Measurements from ENCODE around the gene NFX1.

GRCh38 chr9:33318781-33319180, 28.5 kb downstream of the NFX1 start:
- no peak for TF ChIP-seq CTCF (IDR thresholded peaks at IDR 0.05; ENCODE audit: poor library complexity)
- no peak for TF ChIP-seq EZH2 (IDR thresholded peaks at IDR 0.05; ENCODE audit: borderline replicate concordance)
- no peak for TF ChIP-seq EZH2phosphoT487 (IDR thresholded peaks at IDR 0.05; ENCODE audit: low read depth, severe bottlenecking, unreplicated experiment)

Measured in hepatocyte (in vitro differentiated cells).